GM15510 (cell line): ENCODE data around the gene ITGB2.

ENCODE experiments used
- POLR2A ChIP-seq: IDR thresholded peaks from 3 replicates; pipeline ENCODE4 v1.6.1; 2011; ENCODE audit warnings: borderline replicate concordance; ENCODE audit not compliant: insufficient read length; ENCODE audit errors: extremely low read depth

The ITGB2 gene

GRCh38 chr21:44846224-44846484, 74.5 kb downstream of the ITGB2 start:
- TF ChIP-seq POLR2A = no peak

GRCh38 chr21:44845418-44846223, 75.1 kb downstream of the ITGB2 start:
- no peak for TF ChIP-seq POLR2A

- TF ChIP-seq POLR2A = no peak
Observed at GRCh38 chr21:44844256-44844655, 76.4 kb downstream of the ITGB2 start.

GRCh38 chr21:44842721-44843445, 77.8 kb downstream of the ITGB2 start:
- TF ChIP-seq POLR2A = no peak

- TF ChIP-seq POLR2A = no peak
Observed at GRCh38 chr21:44842087-44842486, 78.6 kb downstream of the ITGB2 start.

- no peak for TF ChIP-seq POLR2A
Observed at GRCh38 chr21:44840771-44841170, 79.9 kb downstream of the ITGB2 start.

GRCh38 chr21:44838951-44839350, 81.7 kb downstream of the ITGB2 start:
- no peak for TF ChIP-seq POLR2A

GRCh38 chr21:44838039-44838895, 82.4 kb downstream of the ITGB2 start:
- TF ChIP-seq POLR2A = no peak

GRCh38 chr21:44837537-44837936, 83.2 kb downstream of the ITGB2 start:
- no peak for TF ChIP-seq POLR2A

- TF ChIP-seq POLR2A = no peak
Observed at GRCh38 chr21:44836666-44837471, 83.8 kb downstream of the ITGB2 start.

GRCh38 chr21:44836349-44836665, 84.4 kb downstream of the ITGB2 start:
- no peak for TF ChIP-seq POLR2A
